WERI-Rb-1 (cell line): ENCODE measurements around the gene RAD51B.

Experiments
- DNase-seq: peaks from one replicate; pipeline ENCODE4 v3.0.0-alpha.2; 2020
- H3K27ac ChIP-seq: fragments of 250-450 bp; sonication (Bioruptor Pico); 2 replicates; pipeline ENCODE4 v1.5.1; 2020; ENCODE audit warnings: mild to moderate bottlenecking, moderate library complexity
- H3K27me3 ChIP-seq: fragments of 250-450 bp; sonication (Bioruptor Pico); 2 replicates; pipeline ENCODE4 v1.5.1; 2021; ENCODE audit warnings: mild to moderate bottlenecking, low read depth, moderate library complexity; ENCODE audit not compliant: insufficient read depth, severe bottlenecking
- H3K36me3 ChIP-seq: fragments of 250-450 bp; sonication (Bioruptor Pico); 2 replicates; pipeline ENCODE4 v1.5.1; 2020; ENCODE audit warnings: mild to moderate bottlenecking, moderate library complexity
- H3K4me3 ChIP-seq: 2 replicates; pipeline ENCODE4 v1.5.1; 2011; ENCODE audit warnings: low read depth, mild to moderate bottlenecking, control low read depth, low read length
- H3K9me3 ChIP-seq: fragments of 250-450 bp; sonication (Bioruptor Pico); 2 replicates; pipeline ENCODE4 v1.5.1; 2021; ENCODE audit warnings: mild to moderate bottlenecking, moderate library complexity; ENCODE audit not compliant: severe bottlenecking
- CTCF ChIP-seq: IDR thresholded peaks from 2 replicates; pipeline ENCODE4 v1.5.1; 2011; ENCODE audit warnings: low read depth, mild to moderate bottlenecking, control low read depth, inconsistent platforms, low read length

The RAD51B gene

GRCh38 chr14:68439676-68440075, 620.1 kb downstream of the RAD51B start:
- Histone ChIP-seq H3K4me3 (no peak overlapping the region), H3K27ac (no peak overlapping the region), H3K36me3 (no peaks in the 10 kb centered on the region), H3K9me3 (peaks cover 3% of the 10 kb centered on the region), H3K27me3 (no peaks in the 10 kb centered on the region)
- no peak for DNase-seq
- TF ChIP-seq CTCF, result no peak

DNA sequence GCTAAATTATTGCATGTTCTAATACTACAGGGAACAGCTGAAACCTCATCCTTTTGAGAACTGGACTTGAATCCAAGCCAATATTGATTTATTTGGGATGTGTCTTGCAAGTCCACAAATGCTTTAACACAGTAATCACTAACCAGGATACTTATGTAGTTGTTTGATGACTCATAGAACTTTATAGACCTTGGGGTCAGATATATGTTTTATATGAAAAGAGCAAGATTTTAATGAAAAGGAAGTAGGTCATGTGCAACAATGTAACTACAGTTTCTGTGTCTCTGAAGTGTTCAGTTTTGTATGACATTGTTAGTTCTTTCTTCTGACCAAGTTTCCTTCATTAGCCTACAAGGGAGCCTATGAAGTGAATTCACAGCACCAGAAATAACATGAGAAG, 621.2 kb downstream of the RAD51B start:
- DNase-seq, result no peak
- Histone ChIP-seq H3K9me3 (peaks cover 3% of the 10 kb centered on the region), H3K36me3 (no peaks in the 10 kb centered on the region), H3K27me3 (no peaks in the 10 kb centered on the region), H3K27ac (no peak overlapping the region), H3K4me3 (no peak overlapping the region)
- no peak for TF ChIP-seq CTCF

GRCh38 chr14:68441542-68441941, 622.0 kb downstream of the RAD51B start:
- DNase-seq, result no peak
- no peak for TF ChIP-seq CTCF
- Histone ChIP-seq H3K9me3 (no peaks in the 10 kb centered on the region), H3K27me3 (no peaks in the 10 kb centered on the region), H3K27ac (no peak overlapping the region), H3K4me3 (no peak overlapping the region), H3K36me3 (no peaks in the 10 kb centered on the region)

DNA sequence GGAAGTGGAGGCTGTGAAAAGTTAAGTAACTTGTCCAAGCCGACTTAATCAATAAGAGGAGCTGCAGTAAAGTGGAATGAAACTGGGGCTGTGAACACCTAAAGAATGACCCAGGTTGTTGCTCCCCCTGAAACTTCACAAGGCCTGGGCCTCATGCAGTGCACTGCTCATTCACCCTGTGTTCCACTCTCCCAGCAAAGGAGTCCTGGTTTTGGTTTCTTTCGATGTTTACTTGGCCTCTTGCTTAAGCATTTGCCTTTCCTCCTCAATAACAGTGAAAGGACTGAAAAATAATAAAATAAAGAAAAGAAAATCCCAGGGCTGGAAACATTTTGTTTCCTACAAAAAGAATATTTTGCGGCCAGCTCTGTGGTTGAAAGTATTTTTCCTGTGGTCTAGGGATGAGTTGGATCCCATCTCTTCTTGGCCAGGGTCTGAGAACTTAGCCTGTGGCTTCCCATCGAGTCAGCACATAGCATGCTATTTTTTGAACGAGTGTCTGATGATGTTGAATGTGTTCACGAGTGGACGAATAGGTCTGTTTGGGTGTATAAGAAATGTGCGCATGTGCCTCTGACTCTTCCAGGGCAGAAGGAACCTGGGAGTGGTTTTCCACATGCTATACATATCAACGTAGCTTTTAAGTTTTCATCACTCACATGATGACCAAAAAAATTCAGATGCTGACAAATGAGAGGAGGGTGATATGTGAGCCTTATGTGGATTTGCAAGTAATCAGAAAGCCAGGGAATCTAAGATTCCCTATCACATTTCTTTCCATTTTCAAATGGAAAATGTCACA, 623.5 kb downstream of the RAD51B start:
- no peak overlapping the region for H3K4me3 ChIP-seq
- H3K36me3 ChIP-seq, result no peaks in the 10 kb centered on the region
- H3K27me3 ChIP-seq, result no peaks in the 10 kb centered on the region
- no peak overlapping the region for H3K27ac ChIP-seq
- no peaks in the 10 kb centered on the region for H3K9me3 ChIP-seq
- TF ChIP-seq CTCF, result no peak
- no peak for DNase-seq

DNA sequence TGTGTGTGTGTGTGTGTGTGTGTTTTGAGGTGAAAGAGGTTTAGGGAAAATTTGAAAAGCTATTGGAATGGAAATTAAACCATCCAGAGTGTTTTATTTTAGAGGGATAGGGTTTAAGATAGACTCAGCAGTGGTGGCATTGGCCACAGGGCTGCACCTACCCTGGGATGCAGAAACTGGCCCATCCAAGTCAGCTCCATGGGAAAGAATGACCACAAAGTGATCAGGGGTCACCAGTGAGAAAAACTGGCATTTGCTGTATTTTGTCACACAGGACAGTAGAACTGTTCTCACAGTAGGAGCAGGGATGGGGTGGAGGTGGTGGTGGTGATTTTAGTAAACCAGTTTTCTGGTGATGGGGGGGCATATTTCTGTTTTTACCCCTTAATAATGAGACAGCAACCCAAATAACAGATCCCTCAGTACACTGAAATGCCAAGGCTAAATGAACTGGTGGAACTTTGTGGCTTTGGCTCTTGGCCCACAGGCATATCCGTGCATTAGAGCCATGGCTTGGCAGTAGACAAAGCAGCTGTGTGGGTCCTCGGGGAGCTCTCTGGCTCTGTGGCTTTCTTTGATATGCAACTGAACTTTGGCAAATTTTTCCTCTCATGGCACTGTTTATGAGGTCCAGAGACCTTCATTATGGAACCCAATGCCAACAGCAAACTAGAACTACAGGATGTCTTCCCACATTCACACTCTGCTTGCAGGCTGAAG, 625.0 kb downstream of the RAD51B start:
- no peak overlapping the region for H3K27ac ChIP-seq
- H3K9me3 ChIP-seq, result no peaks in the 10 kb centered on the region
- no peaks in the 10 kb centered on the region for H3K27me3 ChIP-seq
- no peaks in the 10 kb centered on the region for H3K36me3 ChIP-seq
- DNase-seq, result no peak
- no peak for TF ChIP-seq CTCF
- no peak overlapping the region for H3K4me3 ChIP-seq
